ENCODE data around the gene THSD7B.

The THSD7B gene

GRCh38 chr2:136920652-136921333 lies 155.4 kb downstream of the THSD7B start:
- Histone ChIP-seq H3K9me3 (ENCODE audit: low read length) (no peaks in the 10 kb centered on the region), H3K27ac (ENCODE audit: low read depth, low read length, poor library complexity, severe bottlenecking) (no peak overlapping the region), H3K4me2 (ENCODE audit: low read length) (no peak overlapping the region), H3K79me2 (ENCODE audit: insufficient read depth, low read length) (no peaks in the 10 kb centered on the region), H3K4me3 (ENCODE audit: low read depth, low read length, poor library complexity, severe bottlenecking) (no peak overlapping the region), H3F3A (ENCODE audit: insufficient read depth, low read length) (no peaks in the 10 kb centered on the region), H3K4me1 (ENCODE audit: insufficient read depth, low read length, severe bottlenecking) (no peaks in the 10 kb centered on the region), H3K27me3 (ENCODE audit: insufficient read depth, low read length) (no peaks in the 10 kb centered on the region), H3K36me3 (ENCODE audit: insufficient read depth, low read length) (no peaks in the 10 kb centered on the region), H2AFZ (ENCODE audit: low read length) (no peak overlapping the region), H3K9ac (ENCODE audit: low read length) (no peak overlapping the region), H4K20me1 (ENCODE audit: insufficient read depth, low read length) (no peaks in the 10 kb centered on the region), H3K9me2 (ENCODE audit: low read depth, low read length) (no peaks in the 10 kb centered on the region)
- TF ChIP-seq CTCF (IDR thresholded peaks at IDR 0.05; ENCODE audit: low read length) (no peak), EZH2 (IDR thresholded peaks at IDR 0.05; ENCODE audit: borderline replicate concordance, low read length) (no peak)

GRCh38 chr2:136927156-136927555 lies 161.8 kb downstream of the THSD7B start:
- Histone ChIP-seq H3K36me3 (ENCODE audit: insufficient read depth, low read length) (no peaks in the 10 kb centered on the region), H3K4me1 (ENCODE audit: insufficient read depth, low read length, severe bottlenecking) (no peaks in the 10 kb centered on the region), H3K27ac (ENCODE audit: low read depth, low read length, poor library complexity, severe bottlenecking) (no peak overlapping the region), H3K4me2 (ENCODE audit: low read length) (no peak overlapping the region), H3K79me2 (ENCODE audit: insufficient read depth, low read length) (no peaks in the 10 kb centered on the region), H3K4me3 (ENCODE audit: low read depth, low read length, poor library complexity, severe bottlenecking) (no peak overlapping the region), H3F3A (ENCODE audit: insufficient read depth, low read length) (no peaks in the 10 kb centered on the region), H2AFZ (ENCODE audit: low read length) (no peak overlapping the region), H4K20me1 (ENCODE audit: insufficient read depth, low read length) (no peaks in the 10 kb centered on the region), H3K9me3 (ENCODE audit: low read length) (no peaks in the 10 kb centered on the region), H3K9ac (ENCODE audit: low read length) (no peak overlapping the region), H3K9me2 (ENCODE audit: low read depth, low read length) (no peaks in the 10 kb centered on the region), H3K27me3 (ENCODE audit: insufficient read depth, low read length) (no peaks in the 10 kb centered on the region)
- TF ChIP-seq CTCF (IDR thresholded peaks at IDR 0.05; ENCODE audit: low read length), result no peak
- no peak for TF ChIP-seq EZH2 (IDR thresholded peaks at IDR 0.05; ENCODE audit: borderline replicate concordance, low read length)

GRCh38 chr2:136929531-136929930 lies 164.2 kb downstream of the THSD7B start:
- TF ChIP-seq CTCF (IDR thresholded peaks at IDR 0.05; ENCODE audit: low read length) (no peak), EZH2 (IDR thresholded peaks at IDR 0.05; ENCODE audit: borderline replicate concordance, low read length) (no peak)
- Histone ChIP-seq H3K36me3 (ENCODE audit: insufficient read depth, low read length) (no peaks in the 10 kb centered on the region), H3K9me3 (ENCODE audit: low read length) (no peaks in the 10 kb centered on the region), H4K20me1 (ENCODE audit: insufficient read depth, low read length) (no peaks in the 10 kb centered on the region), H3K27ac (ENCODE audit: low read depth, low read length, poor library complexity, severe bottlenecking) (no peak overlapping the region), H3K4me2 (ENCODE audit: low read length) (no peak overlapping the region), H2AFZ (ENCODE audit: low read length) (no peak overlapping the region), H3K27me3 (ENCODE audit: insufficient read depth, low read length) (no peaks in the 10 kb centered on the region), H3K79me2 (ENCODE audit: insufficient read depth, low read length) (no peaks in the 10 kb centered on the region), H3K4me3 (ENCODE audit: low read depth, low read length, poor library complexity, severe bottlenecking) (no peak overlapping the region), H3K9me2 (ENCODE audit: low read depth, low read length) (no peaks in the 10 kb centered on the region), H3K9ac (ENCODE audit: low read length) (no peak overlapping the region), H3K4me1 (ENCODE audit: insufficient read depth, low read length, severe bottlenecking) (no peaks in the 10 kb centered on the region), H3F3A (ENCODE audit: insufficient read depth, low read length) (no peaks in the 10 kb centered on the region)
